ENCODE data around the gene DNLZ. TPM values are rescaled to one million over a fixed set of nuclear protein-coding genes. Genes with fewer than 3 reads are reported as not detected.

DNLZ gene
- total RNA-seq, 2 donors from 2014 or later = 39.4 to 41.3 TPM

DNA sequence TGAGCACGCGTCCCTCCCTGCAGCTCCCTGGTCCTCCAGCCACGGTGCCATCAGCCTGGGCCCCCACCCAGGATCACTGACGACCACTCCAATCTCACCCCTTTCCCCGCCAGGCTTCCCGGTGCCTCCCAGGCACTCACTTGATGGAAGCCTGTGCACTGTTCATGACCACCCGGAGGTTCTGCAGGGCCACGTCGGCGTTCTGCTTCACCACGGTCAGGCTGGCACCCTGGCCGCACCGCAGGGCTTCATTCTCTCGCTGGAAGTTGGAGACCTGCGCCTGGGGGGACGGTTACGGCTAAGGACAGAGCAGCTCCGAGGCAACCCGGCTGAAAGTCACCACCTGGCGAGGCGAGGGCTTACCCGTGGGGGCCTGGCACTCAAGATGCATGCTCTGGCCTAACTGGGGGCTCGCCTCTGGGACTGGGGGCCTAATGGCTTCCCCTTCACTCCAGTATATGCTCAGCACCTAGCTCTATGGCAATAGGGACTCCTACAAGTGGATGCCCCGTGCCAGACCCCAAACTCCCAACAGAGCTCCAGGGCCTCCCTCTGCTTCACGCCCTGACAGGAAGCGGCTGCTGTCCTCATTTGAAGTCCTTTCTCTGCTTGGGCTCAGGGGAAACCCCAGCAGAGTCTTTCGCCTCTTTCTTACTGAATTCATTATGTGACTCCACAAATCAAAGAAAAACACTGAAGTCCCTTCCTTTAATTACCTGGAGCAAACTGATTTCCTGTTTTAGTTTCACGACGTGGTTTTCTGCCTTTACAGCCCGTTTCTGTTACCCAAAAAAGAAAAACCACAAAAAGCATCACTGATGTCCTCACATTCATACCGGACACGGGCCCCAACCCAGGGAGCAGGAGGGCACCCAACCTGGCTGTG is 40.6 kb upstream of the DNLZ start:
- H3K27me3 ChIP-seq (replicated peaks; ENCODE audit: insufficient read depth) = no peaks in the 10 kb centered on the region
- H3K4me3 ChIP-seq = no peak overlapping the region
- DNase-seq (ENCODE audit: low spot score) (no peak), ATAC-seq (ENCODE audit: insufficient number of reproducible peaks, low FRiP score, low read depth) (no peak)
- TF ChIP-seq, protein P1, sequence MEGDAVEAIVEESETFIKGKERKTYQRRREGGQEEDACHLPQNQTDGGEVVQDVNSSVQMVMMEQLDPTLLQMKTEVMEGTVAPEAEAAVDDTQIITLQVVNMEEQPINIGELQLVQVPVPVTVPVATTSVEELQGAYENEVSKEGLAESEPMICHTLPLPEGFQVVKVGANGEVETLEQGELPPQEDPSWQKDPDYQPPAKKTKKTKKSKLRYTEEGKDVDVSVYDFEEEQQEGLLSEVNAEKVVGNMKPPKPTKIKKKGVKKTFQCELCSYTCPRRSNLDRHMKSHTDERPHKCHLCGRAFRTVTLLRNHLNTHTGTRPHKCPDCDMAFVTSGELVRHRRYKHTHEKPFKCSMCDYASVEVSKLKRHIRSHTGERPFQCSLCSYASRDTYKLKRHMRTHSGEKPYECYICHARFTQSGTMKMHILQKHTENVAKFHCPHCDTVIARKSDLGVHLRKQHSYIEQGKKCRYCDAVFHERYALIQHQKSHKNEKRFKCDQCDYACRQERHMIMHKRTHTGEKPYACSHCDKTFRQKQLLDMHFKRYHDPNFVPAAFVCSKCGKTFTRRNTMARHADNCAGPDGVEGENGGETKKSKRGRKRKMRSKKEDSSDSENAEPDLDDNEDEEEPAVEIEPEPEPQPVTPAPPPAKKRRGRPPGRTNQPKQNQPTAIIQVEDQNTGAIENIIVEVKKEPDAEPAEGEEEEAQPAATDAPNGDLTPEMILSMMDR (IDR thresholded peaks at IDR 0.05) = no peak
- peaks cover 9 to 19% of the 10 kb centered on the region in 2 donors for H3K4me1 ChIP-seq (ENCODE audit: control insufficient read depth in 1 of 2, low read depth in 2 of 2)
- H3K27ac ChIP-seq = no peak overlapping the region
- no peaks in the 10 kb centered on the region for H3K9me3 ChIP-seq
- peaks cover 15% of the 10 kb centered on the region for H3K36me3 ChIP-seq

DNA sequence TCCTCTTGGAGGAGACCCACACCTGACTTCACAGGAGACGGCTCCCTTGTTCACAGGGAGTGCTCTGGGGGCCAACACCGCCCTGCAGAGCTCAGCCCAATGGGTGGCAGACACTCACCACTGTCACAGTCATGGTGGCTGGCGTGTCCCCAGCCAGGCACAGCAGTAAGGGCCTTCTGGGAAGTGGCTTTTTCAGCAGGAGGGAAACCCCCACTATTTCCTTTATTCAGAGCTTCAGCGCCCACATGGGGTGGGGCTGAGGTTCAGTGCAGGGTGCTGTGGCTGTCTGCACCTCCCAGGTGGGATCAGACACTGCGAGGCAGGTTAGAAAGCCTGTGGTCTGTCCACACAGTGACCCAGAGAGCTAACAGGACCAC is 40.0 kb upstream of the DNLZ start:
- DNase-seq (ENCODE audit: low spot score) (no peak), ATAC-seq (ENCODE audit: insufficient number of reproducible peaks, low FRiP score, low read depth) (no peak)
- TF ChIP-seq, protein P1 (IDR thresholded peaks at IDR 0.05) = no peak
- H3K9me3 ChIP-seq = no peaks in the 10 kb centered on the region
- no peak overlapping the region for H3K4me3 ChIP-seq
- H3K27ac ChIP-seq = no peak overlapping the region
- H3K27me3 ChIP-seq (replicated peaks; ENCODE audit: insufficient read depth) = no peaks in the 10 kb centered on the region
- peaks cover 15% of the 10 kb centered on the region for H3K36me3 ChIP-seq
- H3K4me1 ChIP-seq (ENCODE audit: control insufficient read depth in 1 of 2, low read depth in 2 of 2) = peaks cover 11 to 20% of the 10 kb centered on the region in 2 donors

DNA sequence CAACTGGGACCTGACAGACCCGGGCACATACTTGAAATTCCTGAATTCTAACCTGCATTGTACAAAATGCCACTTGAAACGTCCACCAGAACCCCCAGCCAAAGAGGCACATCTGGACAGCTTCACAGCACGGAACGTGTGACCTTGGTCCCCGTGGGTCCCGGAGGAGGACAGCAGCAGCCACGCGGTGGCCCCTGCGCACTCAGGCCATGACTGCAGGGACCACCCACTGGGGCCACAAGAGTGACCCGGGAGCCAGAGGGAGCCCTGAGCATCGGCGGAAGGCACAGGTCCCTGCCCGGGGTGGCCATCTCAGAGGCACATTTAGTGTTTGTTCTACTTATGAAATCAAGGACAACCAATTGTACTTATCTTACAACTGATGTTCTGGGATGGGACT is 38.5 kb upstream of the DNLZ start:
- peaks cover 16% of the 10 kb centered on the region for H3K36me3 ChIP-seq
- no peak for DNase-seq (ENCODE audit: low spot score)
- H3K27me3 ChIP-seq (replicated peaks; ENCODE audit: insufficient read depth) = no peaks in the 10 kb centered on the region
- H3K4me3 ChIP-seq = no peak overlapping the region
- H3K27ac ChIP-seq = no peak overlapping the region
- no peak for ATAC-seq (ENCODE audit: insufficient number of reproducible peaks, low FRiP score, low read depth)
- TF ChIP-seq, protein P1 (IDR thresholded peaks at IDR 0.05) = no peak
- H3K9me3 ChIP-seq = no peaks in the 10 kb centered on the region
- H3K4me1 ChIP-seq (ENCODE audit: control insufficient read depth in 1 of 2, low read depth in 2 of 2) = peaks cover 13 to 22% of the 10 kb centered on the region in 2 donors

DNA sequence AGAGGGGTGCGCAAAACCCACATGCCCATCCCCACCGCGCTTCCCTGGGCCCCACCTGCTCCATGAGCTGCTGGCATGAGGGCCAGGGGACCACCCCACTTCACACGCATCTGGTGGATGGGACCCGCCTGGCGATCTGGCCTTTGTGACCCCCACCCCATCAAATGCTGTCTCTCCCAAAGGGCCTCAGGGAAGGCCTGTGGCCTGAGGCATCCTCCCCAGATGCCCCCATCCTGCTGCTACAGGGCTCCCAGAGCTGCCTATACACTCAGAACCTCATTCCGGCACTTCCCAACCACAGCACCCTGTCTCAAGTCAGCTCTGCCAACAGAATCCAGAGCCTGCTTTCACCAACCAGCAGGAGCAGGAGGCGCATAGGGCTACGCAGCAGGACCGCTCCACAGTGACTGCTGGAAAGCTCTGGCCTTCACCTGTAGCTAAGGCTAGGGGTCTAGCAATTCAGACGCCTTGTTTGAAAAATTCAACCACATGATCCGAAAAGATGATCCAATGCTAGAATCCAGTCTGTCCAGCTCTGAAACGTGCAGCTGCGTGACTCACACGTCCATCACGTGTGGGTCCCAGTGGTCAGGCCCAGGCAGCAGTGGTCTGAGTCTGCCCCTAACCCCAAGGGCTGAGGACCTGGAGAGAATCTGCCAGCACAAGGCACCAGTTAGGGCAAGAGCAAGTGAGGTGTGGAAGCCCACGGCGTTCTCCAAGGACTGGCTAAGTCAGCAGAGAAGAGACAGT is 37.8 kb upstream of the DNLZ start:
- Histone ChIP-seq H3K27me3 (replicated peaks; ENCODE audit: insufficient read depth) (no peaks in the 10 kb centered on the region), H3K27ac (no peak overlapping the region), H3K36me3 (peaks cover 19% of the 10 kb centered on the region), H3K9me3 (no peaks in the 10 kb centered on the region), H3K4me3 (no peak overlapping the region), H3K4me1 (ENCODE audit: control insufficient read depth in 1 of 2, low read depth in 2 of 2) (peaks cover 13 to 22% of the 10 kb centered on the region in 2 donors)
- TF ChIP-seq, protein P1 (IDR thresholded peaks at IDR 0.05) = no peak
- ATAC-seq (ENCODE audit: insufficient number of reproducible peaks, low FRiP score, low read depth) (no peak), DNase-seq (ENCODE audit: low spot score) (no peak)

Data from thoracic aorta (tissue), 2 donors.